Hippocampal formation (tissue), 2 donors: Measurements from ENCODE around the gene ACSL3.
A peak's percentile ranks its signal among the peaks of the same experiment; 100 is the strongest.
"Not testable (repeated sequence)": the region's sequence is repeated elsewhere in the genome, so short reads cannot be mapped to it uniquely, and the experiment has no call there.

Source experiments
- DNase-seq, 2 donors: peaks; one replicate each; lab custom pipeline; 2025; lab: John Stamatoyannopoulos, UW

ACSL3 gene

DNA sequence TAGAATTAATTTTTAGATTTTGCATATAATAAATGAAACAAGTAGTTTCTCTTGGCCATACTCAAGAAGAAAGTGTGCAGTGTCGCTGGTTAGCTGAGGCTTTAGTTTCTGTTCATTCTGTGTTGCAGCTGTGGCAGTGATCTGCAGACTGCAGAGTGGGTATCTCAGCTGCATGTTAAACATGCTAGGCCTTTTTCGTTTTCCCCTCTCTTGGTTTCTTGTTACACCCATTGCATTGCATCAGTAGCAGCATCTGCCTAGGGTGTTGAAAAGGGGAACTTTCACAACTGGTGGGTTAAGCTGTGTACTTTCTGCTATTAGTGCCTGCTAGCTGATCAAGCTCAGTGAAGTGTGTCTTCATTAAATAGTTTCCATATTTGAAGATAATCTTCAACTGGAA is 51.3 kb downstream of the ACSL3 start:
- peak in 1 of 2 donors; percentile 13 for DNase-seq

DNA sequence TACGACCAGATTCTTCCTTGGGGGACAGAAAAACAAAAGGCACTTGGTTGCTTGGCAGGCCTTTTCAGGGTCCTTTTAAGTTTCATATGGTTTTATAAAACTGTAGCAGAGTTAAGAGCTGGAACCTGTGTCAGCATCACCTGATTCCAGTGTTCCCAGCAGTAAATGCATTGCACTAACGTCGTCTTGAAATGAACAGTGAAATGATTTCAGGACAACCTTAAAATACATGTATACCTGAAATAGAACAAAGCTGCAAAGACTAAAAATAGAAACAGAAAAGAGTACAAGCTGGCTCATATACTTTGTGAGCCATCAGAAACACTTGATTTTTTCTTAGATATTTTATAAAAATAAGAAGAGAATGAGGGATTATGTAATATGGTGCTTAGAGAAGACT is 51.9 kb downstream of the ACSL3 start:
- no peak for DNase-seq

DNA sequence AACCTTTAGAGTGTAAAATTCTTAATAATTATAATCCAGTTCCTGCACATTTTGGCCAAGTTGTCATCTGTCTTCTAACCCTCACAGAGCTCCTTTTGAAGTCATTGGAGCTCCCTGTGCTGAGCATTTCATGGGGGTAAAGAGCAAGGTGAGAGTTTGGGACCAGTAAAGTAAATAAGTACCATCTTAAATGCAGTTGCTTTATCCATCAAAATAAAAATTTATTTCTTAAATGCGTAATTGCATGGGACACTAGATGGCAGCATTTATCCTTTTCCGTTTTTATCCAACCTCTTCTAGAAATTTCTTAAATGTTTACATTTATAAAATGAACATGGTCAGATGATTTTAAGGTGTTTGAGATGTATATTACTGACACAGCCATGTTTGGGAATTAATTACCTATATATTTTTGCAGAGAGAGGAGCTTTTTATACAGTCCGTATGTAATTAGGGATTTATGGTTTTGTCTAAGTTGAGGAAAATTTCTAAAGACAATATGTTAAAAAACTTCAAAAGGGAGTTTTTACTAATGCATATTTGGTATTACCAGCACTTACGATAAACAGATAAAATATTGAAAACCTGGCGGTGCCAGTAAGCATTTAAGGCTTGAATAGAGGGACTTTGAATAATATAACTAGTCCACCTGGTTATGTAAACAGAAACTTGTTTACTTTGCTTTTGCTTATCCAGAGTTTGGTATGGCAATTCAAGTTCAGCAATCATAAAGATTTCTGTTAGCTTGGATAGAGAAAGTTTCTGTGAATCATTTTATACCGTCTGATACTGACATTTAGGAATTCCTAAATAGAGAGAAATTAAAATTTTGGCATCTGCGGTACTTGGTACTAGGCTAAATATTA is 54.5 kb downstream of the ACSL3 start:
- no peak for DNase-seq

DNA sequence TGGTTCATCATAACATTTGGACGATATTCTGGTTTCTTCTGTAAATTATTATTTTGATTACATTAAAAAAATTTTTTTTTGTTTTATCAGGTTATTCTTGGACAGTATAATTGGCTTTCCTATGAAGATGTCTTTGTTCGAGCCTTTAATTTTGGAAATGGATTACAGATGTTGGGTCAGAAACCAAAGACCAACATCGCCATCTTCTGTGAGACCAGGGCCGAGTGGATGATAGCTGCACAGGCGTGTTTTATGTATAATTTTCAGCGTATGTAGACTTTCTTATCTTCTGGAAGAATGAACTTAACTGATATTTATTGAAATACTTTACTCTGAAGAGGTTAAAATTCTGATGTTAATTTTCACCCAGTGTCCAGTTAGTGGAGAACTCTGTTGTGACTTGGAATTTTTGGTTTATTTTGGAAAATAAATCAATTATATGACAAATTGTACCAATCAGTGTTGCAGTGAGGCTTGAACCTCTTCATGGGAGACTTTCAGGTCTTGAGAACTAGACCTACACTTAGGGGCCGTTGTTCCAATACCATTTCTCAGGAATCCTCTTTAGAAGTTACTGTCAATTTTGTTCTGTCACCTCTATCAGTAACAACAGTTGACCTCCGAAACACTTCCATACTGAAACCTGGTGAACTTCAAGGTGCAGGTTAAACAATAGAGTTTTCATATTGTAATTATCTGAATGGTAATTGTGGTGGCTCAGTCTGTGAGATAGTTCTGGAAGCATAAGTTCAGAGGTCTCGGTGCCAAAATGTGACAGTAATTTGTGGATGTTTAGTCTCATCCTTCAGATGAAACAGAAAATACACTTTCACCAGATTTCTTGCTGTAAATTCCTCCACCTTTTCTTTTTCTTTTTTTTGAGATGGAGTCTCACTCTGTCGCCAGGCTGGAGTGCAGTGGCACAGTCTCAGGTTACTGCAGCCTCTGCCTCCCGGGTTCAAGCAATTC is 55.7 kb downstream of the ACSL3 start:
- DNase-seq: no peak

DNA sequence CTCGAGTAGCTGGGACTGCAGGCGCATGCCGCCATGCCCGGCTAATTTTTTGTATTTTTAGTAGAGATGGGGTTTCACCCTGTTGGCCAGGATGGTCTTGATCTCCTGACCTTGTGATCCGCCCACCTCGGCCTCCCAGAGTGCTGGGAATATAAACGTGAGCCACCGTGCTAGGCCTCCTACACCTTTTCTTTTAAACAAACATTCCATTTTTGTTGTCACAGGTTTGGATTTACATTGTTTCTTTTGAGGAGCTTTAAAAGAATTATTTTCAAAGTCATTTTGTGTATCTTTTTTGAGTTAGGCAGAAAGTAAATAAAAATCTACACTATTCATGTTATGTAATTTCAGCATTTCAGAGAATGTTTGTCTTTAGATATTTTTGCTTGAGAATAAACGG is 56.4 kb downstream of the ACSL3 start:
- DNase-seq: not testable (repeated sequence)

DNA sequence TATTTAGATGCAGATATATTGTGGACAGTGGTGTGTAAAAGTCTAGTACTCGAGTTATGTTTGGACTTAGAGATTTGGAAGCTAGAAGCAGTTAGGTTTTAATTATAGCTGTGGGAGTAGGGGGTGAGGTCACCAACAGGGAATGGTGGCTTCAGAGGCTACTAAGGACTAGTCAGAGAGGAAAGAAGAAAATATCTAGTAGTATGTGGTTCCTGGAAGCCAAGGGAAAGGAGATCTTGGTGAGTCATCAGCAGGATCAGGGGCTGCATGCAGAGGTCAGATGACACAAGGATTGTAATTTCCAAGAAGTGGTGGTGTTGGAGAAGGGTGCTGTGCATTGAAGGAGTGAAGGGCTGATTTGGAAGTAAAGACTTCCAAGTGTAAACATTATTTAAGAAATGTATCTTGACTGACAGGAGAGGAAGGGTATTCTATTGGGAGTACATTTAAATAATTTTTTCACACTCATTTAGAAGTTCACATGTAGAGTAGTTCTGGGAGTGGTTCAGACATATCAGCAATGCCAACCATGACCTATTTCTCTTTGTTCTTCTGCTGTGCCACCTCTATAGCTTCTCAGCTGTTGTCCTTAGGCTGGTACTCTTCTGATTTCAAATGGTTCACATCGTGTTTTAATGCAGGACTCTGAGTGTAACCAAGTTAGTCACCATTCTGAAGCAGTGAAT is 59.1 kb downstream of the ACSL3 start:
- DNase-seq: no peak

DNA sequence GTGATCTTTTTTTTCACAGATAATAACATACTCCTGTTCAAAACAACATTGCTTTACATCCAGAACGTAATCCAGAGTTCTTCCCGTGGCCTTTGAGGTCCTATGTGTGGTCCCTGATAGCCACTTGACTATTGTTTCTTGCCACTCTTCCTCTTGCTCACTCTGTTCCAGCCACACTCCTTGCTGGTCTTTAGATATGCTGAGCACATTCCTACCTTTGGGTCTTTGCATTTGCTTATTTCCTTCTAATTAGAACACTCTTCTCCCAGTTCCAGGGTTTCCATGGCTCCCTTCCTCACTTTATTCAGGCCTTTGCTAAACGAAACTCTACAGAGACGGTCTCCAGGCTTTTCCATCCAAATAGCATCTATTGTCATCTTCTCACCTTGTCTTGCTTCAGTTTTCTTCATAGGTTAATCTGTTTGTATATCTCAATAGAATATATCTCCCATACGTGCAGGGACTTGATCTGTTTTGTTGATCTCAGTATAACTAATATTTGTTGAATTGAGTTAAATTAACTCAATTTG is 59.9 kb downstream of the ACSL3 start:
- no peak for DNase-seq

DNA sequence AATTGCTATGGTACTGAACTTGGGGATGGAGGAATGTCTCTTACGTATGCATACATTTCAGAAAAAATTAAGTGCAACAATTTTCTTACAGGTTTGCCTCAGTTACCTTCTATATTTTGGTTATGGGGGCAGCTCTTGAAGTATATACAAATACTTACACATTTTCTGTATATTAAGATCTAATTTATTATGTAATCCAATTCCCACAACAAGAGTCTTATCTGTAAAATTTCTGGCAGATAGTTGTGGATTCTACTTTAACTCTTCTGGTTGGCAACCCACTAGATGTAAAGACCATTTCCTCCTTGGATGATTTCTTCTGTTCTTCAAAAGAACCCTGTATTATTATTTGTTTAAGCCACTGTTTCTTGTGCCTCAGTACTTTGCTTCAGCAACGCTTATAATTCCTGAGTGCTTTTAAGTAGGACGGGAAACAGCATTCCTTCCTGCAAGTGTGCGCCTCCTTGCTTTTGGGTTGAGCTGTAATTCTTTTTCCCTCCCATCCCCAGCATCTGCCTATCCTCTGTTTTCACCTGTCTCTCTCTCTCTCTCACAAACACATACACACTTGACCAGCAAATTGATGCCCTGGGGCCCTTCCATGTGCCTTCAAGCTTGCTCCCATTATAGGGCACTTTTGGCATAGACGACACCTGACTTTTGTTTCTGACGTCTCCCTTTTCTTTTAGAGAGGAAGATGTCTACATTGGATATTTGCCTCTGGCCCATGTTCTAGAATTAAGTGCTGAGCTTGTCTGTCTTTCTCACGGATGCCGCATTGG is 61.4 kb downstream of the ACSL3 start:
- no peak for DNase-seq

DNA sequence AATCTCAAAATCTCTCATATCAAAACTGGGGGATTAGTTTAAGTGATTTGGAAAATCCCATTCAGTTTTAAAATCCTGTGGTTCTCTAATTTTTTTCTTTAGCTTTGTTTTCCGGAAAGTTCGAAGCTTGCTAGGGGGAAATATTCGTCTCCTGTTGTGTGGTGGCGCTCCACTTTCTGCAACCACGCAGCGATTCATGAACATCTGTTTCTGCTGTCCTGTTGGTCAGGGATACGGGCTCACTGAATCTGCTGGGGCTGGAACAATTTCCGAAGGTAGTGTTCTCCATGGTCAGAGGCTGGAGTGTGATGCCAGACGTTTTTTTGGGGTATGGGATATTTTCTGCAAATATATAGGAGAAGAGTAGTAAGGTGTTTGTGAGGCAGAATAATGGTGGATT is 66.1 kb downstream of the ACSL3 start:
- no peak for DNase-seq

DNA sequence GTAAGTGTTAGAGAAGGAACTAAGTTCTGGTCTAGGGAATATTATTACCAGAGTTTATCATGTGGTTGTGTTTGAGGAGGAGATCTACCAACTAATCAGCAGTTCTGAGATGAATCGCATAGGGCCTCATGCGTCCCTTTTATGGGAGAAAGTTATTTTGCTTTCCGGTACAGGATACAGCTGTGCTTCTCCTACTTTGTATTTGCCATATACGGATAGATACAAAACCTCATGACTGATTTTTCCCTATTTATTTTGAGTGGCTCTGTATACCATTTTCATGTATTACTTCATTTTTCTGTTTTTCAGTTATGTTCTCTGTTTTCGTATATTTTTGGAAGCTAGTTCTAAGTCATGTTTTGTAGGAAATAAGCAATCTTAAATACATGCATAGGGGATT is 66.8 kb downstream of the ACSL3 start:
- DNase-seq: no peak

DNA sequence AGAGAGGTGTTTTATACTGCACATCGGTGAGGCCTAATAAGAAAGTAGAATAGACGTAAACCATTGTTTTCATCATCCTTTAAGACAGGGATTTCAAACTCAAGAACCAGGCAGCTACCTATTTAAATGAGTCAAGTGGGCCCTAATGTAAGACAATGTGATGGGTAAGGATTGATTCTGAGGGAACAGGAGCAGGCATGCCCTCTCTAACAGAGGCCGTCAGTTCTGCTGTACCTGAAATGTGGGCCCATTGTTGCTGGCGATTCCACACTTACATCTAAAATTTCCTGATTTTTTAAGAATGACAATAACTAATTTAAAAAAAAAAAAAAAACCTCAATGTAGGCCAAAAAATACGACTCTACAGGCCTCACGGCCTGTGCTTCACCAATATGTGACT is 67.5 kb downstream of the ACSL3 start:
- DNase-seq: no peak

DNA sequence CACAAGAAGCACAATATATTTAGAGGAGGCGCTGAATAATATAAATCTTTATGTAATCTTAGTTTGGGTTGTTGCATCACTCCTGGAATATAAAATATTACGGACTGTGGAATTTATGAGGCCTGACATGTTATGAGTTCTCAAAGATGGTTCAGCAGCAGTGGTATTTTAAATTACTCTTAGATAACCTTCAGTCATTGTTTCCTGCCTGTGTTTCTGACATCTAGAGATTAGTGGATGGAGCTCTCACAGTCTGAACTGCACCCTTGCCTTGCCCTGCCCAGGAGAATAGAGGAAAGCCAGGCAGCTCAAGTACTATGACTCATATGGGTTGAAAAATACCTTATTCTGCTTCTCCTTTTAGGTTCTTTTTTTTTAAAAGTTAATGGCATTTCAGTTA is 70.0 kb downstream of the ACSL3 start:
- no peak for DNase-seq

DNA sequence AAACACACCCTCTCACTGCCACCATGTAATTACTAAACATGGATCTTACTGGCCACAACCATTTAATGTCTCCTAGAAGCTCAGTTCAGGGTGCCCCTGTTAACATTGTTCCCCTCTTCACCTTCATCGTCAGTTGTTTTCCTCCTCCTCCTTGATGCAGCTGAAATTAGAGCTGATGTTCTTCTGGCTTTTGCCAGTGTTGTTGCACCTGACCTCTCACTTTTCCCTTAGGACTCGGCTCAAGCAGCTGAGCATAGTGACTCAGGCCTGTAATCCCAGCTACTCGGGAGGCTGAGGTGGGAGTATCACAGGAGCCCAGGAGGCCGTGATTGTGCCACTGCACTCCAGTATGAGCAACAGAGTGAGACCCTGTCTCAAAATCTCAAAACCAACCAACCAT is 70.8 kb downstream of the ACSL3 start:
- DNase-seq: no peak

DNA sequence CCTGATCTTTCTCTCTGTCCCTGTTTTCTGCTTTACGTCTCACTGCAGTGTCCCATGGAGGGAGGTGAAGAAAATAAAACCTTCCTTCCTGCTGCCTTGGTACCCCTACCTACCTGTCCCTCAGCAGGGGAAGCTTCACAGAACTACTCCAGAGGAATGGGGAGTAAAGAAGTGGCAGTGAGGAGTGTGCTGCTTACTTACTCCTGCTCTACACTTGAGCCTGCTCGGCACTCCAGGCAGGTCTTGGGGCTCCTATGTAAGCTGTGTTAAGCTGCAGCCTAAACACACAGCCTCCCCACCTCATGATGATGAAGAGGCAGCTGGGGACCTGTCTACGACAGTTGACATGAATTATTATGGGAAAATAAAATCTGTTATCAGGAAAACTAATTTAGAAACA is 72.6 kb downstream of the ACSL3 start:
- no peak for DNase-seq

DNA sequence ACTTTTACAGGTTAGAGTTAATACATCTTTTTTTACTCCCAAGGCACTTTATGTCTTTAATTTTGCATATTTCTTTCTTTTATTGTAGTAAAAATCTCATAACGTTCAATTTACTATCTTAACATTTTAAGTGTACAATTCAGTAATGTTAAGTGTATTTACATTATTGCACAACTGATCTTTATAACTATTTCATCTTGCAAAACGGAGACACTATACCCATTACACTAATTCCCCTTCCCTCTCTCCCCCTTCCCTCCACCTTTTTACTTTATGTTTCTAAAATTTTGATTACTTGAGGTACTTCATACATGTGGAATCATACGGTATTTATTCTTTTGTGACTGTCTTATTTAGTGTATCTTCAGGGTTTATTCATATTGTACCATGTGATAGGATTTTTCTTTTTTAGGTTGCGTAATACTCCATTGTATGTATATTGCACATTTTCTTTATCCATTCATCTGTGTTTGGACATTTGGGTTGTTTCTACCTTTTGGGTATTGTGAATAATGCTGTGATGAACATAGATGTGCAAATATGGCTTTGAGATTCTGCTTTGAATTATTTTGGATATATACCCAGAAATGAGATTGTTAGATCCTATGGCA is 75.0 kb downstream of the ACSL3 start:
- DNase-seq: no peak

DNA sequence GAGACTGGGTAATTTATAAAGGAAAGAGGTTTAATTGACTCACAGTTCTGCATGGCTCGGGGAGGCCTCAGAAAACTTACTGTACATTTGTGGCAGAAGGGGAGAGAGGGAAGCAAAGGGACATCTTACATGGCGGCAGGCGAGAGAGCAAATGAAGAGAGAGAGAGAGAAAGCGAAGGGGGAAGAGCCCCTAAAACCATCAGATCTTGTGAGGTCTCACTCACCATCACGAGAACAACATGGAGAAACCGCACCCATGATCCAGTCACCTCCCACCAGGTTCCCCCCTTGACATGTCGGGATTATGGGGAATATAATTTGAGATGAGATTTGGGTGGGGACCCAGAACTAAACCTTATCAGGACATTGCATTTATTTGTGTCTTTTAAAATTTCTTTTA is 75.9 kb downstream of the ACSL3 start:
- no peak for DNase-seq

DNA sequence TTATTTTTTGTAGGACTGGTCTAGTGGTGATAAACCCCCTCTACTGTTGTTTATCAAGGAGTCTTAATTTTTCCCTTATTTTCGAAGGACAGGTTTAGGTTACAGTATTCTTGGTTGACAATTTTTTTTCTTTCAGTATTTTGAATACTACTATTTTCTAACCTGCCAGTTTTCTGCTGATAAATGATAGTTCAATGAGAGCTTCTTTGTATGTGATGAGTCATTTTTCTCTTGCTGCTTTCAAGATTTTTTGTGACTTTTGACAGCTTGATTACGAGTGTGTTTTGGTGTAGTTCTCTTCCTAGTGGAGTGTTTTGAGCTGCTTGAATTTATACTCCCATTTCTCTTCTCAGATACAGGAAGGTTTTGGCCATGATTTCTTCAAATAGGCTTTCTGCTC is 77.5 kb downstream of the ACSL3 start:
- no peak for DNase-seq

DNA sequence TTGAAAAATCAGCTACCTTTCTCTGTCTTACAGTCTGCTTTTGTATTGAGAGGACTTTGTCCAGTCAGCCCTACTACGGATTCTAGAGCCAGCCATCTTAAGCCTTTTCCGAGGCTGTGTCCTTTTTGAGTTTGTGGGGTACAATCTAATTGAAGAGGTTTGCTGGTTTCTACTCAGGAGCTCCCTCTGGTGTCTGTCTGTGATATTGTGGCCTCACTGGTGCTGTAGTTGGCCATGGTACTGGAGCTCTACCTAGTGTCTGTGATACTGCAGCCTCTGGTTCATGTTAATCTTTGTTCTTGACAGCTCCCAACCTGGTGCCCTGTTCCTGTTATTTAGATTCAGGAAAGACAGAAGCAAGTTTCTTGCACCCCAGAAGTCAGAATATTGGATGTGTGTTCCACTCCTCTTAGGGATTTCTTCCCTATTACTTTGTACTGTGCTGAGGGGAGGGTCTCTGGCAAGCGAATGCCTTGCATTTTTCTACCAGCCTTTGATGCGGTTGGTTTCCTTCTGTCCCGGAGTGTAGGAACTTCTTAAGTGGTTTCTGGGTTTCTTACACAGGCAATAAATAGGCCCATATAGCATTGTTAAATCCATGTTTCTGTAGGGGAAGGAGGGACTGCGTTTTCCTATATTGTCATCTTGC is 78.5 kb downstream of the ACSL3 start:
- DNase-seq: peak in 1 of 2 donors; percentile 10

DNA sequence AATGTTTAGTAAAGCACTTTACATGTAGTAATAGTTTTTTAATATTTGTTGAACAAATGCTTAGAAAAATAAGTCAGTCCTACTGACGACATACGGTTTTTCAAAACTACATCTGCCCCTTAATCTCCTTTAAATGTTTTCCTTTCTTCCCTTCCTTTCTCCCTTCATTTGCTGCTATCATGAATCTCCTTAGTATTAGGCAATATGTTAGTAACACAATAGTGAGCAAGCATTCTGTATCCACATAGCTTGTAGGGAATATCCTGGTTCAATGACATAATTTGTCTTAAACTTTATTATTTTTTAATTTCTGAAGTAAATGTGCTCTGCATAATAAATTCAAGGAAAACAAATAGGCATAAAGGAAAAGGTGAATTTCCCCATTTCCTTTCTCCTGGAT is 79.1 kb downstream of the ACSL3 start:
- no peak for DNase-seq

DNA sequence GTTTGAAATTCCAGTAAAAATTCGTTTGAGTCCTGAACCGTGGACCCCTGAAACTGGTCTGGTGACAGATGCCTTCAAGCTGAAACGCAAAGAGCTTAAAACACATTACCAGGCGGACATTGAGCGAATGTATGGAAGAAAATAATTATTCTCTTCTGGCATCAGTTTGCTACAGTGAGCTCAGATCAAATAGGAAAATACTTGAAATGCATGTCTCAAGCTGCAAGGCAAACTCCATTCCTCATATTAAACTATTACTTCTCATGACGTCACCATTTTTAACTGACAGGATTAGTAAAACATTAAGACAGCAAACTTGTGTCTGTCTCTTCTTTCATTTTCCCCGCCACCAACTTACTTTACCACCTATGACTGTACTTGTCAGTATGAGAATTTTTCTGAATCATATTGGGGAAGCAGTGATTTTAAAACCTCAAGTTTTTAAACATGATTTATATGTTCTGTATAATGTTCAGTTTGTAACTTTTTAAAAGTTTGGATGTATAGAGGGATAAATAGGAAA is 80.7 kb downstream of the ACSL3 start:
- DNase-seq: no peak
